ENCODE measurements around the gene RNASE13.
A peak's percentile ranks its signal among the peaks of the same experiment; 100 is the strongest.

The RNASE13 gene

DNA sequence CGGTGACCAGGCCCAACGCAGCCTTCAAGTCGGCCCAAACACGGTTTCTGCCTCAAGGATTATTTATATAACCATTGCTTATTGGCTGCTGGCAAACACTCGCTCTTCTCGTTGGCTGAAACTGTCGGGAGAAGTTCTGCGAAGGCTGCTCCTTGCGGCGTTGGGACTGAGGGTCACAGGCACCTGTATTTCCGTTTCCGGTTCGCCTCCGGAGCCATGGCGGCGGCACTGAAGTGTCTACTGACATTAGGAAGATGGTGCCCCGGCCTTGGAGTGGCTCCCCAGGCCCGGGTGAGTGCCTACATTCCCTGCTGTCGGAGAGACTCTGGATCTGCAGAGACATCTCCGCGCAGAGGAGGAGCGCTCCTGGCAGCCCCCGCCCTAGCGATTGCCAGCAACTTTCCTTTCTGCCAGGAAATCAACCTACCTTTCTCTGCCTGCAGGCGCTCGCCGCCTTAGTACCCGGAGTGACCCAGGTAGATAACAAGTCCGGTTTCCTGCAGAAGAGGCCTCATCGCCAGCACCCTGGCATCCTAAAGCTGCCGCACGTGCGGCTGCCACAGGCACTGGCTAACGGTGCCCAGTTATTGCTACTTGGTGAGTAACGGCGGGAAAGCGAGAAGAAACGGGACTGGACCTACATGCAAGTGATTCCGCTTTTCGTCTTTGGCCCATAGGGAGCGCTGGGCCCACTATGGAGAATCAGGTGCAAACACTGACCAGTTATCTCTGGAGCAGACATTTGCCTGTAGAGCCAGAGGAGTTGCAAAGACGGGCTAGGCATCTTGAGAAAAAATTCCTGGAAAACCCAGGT lies 44.6 kb downstream of the RNASE13 start, which contains the start of gene METTL17 (continued):
- TF ChIP-seq ZNF510 (tag by site-specific recombination; IDR thresholded peaks at IDR 0.05; ENCODE audit: insufficient replicate concordance) (no peak), ZNF202 (tag by site-specific recombination; IDR thresholded peaks at IDR 0.05; ENCODE audit: borderline replicate concordance) (no peak), ZNF354C (tag by site-specific recombination; IDR thresholded peaks at IDR 0.05; ENCODE audit: borderline replicate concordance, low read depth) (no peak), KLF9 (tag by site-specific recombination; IDR thresholded peaks at IDR 0.05; ENCODE audit: low read depth) (no peak; the same call in 1 of the 2 replicates), ZNF843 (tag by site-specific recombination; IDR thresholded peaks at IDR 0.05) (0 out of 2 replicates have a peak, but pooled peaks have one; percentile 19), ZBTB8A (tag by site-specific recombination; IDR thresholded peaks at IDR 0.05) (peak; percentile 24)

DNA sequence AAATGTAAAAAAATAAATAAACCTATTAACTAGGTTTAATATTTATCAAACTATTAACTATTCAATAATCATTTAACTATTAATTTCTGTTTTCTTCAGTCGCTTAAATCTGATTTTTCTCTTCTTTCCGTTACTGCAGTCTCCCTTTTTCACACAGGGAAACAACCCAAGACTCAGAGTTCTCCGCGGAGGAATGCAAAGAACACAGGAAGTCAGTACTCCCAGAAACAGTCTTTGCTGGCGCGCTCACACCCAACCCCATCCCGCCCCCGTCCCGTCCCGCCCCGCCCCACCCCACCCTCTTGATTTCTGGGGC lies 45.2 kb downstream of the RNASE13 start:
- CTCF ChIA-PET: interaction anchor here (0.6 to 2.2 kb wide), 5 partner anchors 9 to 534 kb away, joined by 3 to 15 read pairs (median 4); partner anchors contain the start of gene APEX1
- Histone ChIP-seq H3K4me1 (ENCODE audit: control insufficient read depth, insufficient read depth, low read length) (0 out of 2 replicates have a peak, but pooled peaks cover 2% of the 10 kb centered on the region), H3K4me3 (ENCODE audit: low read depth, low read length) (peak overlapping the region; percentile 24), H3K27ac (ENCODE audit: extremely low read depth, low read depth, low read length) (peak overlapping the region; percentile 34), H3K36me3 (ENCODE audit: control insufficient read depth in 2 of 2, insufficient read depth in 1 of 2, low read length in 2 of 2) (peaks cover 24 to 31% of the 10 kb centered on the region in 2 experiments), H3K9me3 (ENCODE audit: control insufficient read depth, insufficient read depth, low read depth, low read length) (no peaks in the 10 kb centered on the region)
- TF ChIP-seq ZNF510 (tag by site-specific recombination; IDR thresholded peaks at IDR 0.05; ENCODE audit: insufficient replicate concordance): no peak
- TF ChIP-seq, protein P1, sequence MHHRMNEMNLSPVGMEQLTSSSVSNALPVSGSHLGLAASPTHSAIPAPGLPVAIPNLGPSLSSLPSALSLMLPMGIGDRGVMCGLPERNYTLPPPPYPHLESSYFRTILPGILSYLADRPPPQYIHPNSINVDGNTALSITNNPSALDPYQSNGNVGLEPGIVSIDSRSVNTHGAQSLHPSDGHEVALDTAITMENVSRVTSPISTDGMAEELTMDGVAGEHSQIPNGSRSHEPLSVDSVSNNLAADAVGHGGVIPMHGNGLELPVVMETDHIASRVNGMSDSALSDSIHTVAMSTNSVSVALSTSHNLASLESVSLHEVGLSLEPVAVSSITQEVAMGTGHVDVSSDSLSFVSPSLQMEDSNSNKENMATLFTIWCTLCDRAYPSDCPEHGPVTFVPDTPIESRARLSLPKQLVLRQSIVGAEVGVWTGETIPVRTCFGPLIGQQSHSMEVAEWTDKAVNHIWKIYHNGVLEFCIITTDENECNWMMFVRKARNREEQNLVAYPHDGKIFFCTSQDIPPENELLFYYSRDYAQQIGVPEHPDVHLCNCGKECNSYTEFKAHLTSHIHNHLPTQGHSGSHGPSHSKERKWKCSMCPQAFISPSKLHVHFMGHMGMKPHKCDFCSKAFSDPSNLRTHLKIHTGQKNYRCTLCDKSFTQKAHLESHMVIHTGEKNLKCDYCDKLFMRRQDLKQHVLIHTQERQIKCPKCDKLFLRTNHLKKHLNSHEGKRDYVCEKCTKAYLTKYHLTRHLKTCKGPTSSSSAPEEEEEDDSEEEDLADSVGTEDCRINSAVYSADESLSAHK (tag by site-specific recombination; IDR thresholded peaks at IDR 0.05): peak; percentile 30; the same call in 1 of the 2 replicates
- POLR2A ChIA-PET: interaction anchor here (0.6 to 0.8 kb wide), 2 partner anchors 18 to 82 kb away, joined by 3 read pairs; no protein-coding TSS in a partner anchor

DNA sequence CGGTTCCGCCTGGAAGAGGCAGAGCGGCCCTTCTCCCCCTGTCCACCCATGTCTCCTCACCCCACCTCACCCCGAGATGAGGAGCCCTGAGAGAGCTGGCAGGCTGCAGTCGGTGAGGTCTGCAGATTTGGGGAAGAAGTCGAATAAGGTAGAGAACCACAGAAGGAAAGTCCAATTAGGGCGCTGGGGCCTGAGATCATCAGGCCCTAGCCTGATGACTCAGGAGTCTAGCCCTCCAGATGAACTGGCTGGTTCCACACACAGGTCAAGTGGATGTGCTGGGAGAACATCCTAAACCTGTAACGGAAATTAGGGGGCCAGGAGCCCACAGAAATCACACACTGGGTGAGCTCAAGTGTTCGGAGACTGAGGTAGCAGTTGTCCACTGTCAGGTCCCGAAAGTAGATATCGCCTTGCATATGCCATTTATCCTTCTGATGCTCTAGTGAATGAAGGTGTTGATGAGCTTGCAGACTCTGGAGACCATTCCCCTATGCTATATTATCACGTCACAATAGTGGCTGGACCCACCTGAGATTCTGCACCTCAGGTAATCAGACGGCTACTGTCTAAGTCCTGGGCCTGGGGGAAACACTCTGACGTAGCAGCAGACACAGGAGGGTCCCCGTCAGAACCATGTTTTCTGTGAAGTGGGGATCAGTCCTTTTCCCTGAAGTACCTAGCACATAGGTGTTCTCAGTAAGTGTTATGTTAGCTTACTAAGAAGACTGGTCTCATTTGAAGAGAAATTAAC lies 45.7 kb downstream of the RNASE13 start:
- TF ChIP-seq, protein P2, sequence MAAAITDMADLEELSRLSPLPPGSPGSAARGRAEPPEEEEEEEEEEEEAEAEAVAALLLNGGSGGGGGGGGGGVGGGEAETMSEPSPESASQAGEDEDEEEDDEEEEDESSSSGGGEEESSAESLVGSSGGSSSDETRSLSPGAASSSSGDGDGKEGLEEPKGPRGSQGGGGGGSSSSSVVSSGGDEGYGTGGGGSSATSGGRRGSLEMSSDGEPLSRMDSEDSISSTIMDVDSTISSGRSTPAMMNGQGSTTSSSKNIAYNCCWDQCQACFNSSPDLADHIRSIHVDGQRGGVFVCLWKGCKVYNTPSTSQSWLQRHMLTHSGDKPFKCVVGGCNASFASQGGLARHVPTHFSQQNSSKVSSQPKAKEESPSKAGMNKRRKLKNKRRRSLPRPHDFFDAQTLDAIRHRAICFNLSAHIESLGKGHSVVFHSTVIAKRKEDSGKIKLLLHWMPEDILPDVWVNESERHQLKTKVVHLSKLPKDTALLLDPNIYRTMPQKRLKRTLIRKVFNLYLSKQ (tag by site-specific recombination; IDR thresholded peaks at IDR 0.05; ENCODE audit: borderline replicate concordance): no peak
- TF ChIP-seq, protein P3, sequence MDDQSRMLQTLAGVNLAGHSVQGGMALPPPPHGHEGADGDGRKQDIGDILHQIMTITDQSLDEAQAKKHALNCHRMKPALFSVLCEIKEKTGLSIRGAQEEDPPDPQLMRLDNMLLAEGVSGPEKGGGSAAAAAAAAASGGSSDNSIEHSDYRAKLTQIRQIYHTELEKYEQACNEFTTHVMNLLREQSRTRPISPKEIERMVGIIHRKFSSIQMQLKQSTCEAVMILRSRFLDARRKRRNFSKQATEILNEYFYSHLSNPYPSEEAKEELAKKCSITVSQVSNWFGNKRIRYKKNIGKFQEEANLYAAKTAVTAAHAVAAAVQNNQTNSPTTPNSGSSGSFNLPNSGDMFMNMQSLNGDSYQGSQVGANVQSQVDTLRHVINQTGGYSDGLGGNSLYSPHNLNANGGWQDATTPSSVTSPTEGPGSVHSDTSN (CRISPR knock-in tag; IDR thresholded peaks at IDR 0.05): no peak
- TF ChIP-seq ZSCAN16 (tag by site-specific recombination; IDR thresholded peaks at IDR 0.05) (no peak), KLF16 (tag by site-specific recombination; IDR thresholded peaks at IDR 0.05) (no peak), ZSCAN23 (tag by site-specific recombination; IDR thresholded peaks at IDR 0.05) (no peak), BCL11B (tag by site-specific recombination; IDR thresholded peaks at IDR 0.05; ENCODE audit: low read depth) (no peak), ZNF350 (tag by site-specific recombination; IDR thresholded peaks at IDR 0.05) (no peak), ZNF19 (tag by site-specific recombination; IDR thresholded peaks at IDR 0.05; ENCODE audit: low read depth) (no peak)
- Histone ChIP-seq H3K4me3 (ENCODE audit: low read depth, low read length) (peak overlapping the region; percentile 24), H3K36me3 (ENCODE audit: control insufficient read depth in 2 of 2, insufficient read depth in 1 of 2, low read length in 2 of 2) (peaks cover 19 to 26% of the 10 kb centered on the region in 2 experiments), H3K9me3 (ENCODE audit: control insufficient read depth, insufficient read depth, low read depth, low read length) (no peaks in the 10 kb centered on the region), H3K27ac (ENCODE audit: extremely low read depth, low read depth, low read length) (peak overlapping the region; percentile 34), H3K4me1 (ENCODE audit: control insufficient read depth, insufficient read depth, low read length) (0 out of 2 replicates have a peak, but pooled peaks cover 2% of the 10 kb centered on the region)
- ChIA-PET CTCF (interaction anchor here (0.6 to 2.2 kb wide), 5 partner anchors 8 to 534 kb away, joined by 3 to 15 read pairs (median 4); partner anchors contain the start of gene APEX1), POLR2A (interaction anchor here (0.6 to 0.8 kb wide), 2 partner anchors 18 to 82 kb away, joined by 3 read pairs; no protein-coding TSS in a partner anchor)

All from HEK293 (cell line).